ENCODE measurements around the gene ENO4.

ENO4 gene

GRCh38 chr10:116919706-116920105 is 70.4 kb downstream of the ENO4 start:
- no peak for DNase-seq

- no peak for DNase-seq
These were observed 75.8 kb downstream of the ENO4 start for GRCh38 chr10:116925056-116925455.

- DNase-seq = no peak
These were observed 77.1 kb downstream of the ENO4 start for GRCh38 chr10:116926426-116926825.

- no peak for DNase-seq
These were observed 82.5 kb downstream of the ENO4 start for GRCh38 chr10:116931806-116932205.

All from CD4-positive, alpha-beta T cell treated with Interleukin-4 for 1 hour (primary cell).